K562 (cell line): Measurements from ENCODE around the gene NOTCH3. TPM values are rescaled to one million over a fixed set of nuclear protein-coding genes. Genes with fewer than 3 reads are reported as not detected.

Experiments used
- BCOR ChIP-seq: fragments of 450-650 bp; IDR thresholded peaks from 2 replicates; pipeline ENCODE4 v1.6.1; 2016
- CBX8 ChIP-seq: fragments of 200-600 bp; sonication (generic); IDR thresholded peaks from 2 replicates; pipeline ENCODE4 v1.6.1; 2012; ENCODE audit warnings: borderline replicate concordance, mixed run types, low read depth, mild to moderate bottlenecking, moderate library complexity, mixed read lengths, low read length, control low read depth, inconsistent platforms; ENCODE audit not compliant: poor library complexity, severe bottlenecking; ENCODE audit errors: extremely low read depth
- CREM ChIP-seq: IDR thresholded peaks from 2 replicates; pipeline ENCODE4 v1.6.1; 2014; ENCODE audit warnings: antibody characterized with exemption, low read depth
- HSF4 ChIP-seq: fragments of 250-450 bp; sonication (Bioruptor Pico); IDR thresholded peaks from 2 replicates; pipeline ENCODE4 v2.1.2; 2022; ENCODE audit warnings: mild to moderate bottlenecking, moderate library complexity, borderline replicate concordance
- KAT7 ChIP-seq: sonication (generic); formaldehyde crosslinking; IDR thresholded peaks from 2 replicates; pipeline ENCODE4 v1.8.0; 2022; ENCODE audit warnings: missing genetic modification reagents, mild to moderate bottlenecking, borderline replicate concordance
- MEF2A ChIP-seq: IDR thresholded peaks from 2 replicates; pipeline ENCODE4 v1.6.1; 2011; ENCODE audit warnings: low read depth, mild to moderate bottlenecking, low read length, moderate library complexity; ENCODE audit not compliant: control insufficient read depth
- MYBL2 ChIP-seq, 2 experiments: fragments of 450-650 bp in 1 of 2; sonication (generic) in 1 of 2; formaldehyde crosslinking in 1 of 2; IDR thresholded peaks; 2 replicates each; pipeline versions ENCODE4 v1.6.1 to v1.8.1; 2017 to 2022; ENCODE audit warnings: borderline replicate concordance in 1 of 2, inconsistent platforms in 1 of 2, low read depth in 1 of 2, mild to moderate bottlenecking in 1 of 2, missing genetic modification reagents in 1 of 2, moderate library complexity in 1 of 2
- NFE2 ChIP-seq: IDR thresholded peaks from 2 replicates; pipeline ENCODE4 v1.6.1; 2014; ENCODE audit warnings: antibody characterized with exemption, low read depth
- POLR2G ChIP-seq: fragments of 200-400 bp; formaldehyde crosslinking; IDR thresholded peaks from 2 replicates; pipeline ENCODE4 v1.6.1; 2017; ENCODE audit warnings: low read depth, mild to moderate bottlenecking, antibody characterized with exemption, low read length, moderate library complexity
- PRPF4 ChIP-seq: fragments of 200-400 bp; formaldehyde crosslinking; IDR thresholded peaks from one replicate; pipeline ENCODE4 v1.6.1; 2017; ENCODE audit warnings: low read length, low read depth, mild to moderate bottlenecking; ENCODE audit not compliant: insufficient read depth, poor library complexity, severe bottlenecking
- THRAP3 ChIP-seq: fragments of 450-650 bp; IDR thresholded peaks from 2 replicates; pipeline ENCODE4 v1.6.1; 2016; ENCODE audit warnings: mild to moderate bottlenecking, inconsistent platforms, borderline replicate concordance
- USF1 ChIP-seq: sonication (generic); formaldehyde crosslinking; IDR thresholded peaks from 2 replicates; pipeline ENCODE4 v1.9.0; 2022; ENCODE audit warnings: mild to moderate bottlenecking, missing genetic modification reagents
- ZKSCAN3 ChIP-seq: fragments of 250-450 bp; sonication (Bioruptor Pico); IDR thresholded peaks from 2 replicates; pipeline ENCODE4 v1.4.0; 2020
- ZNF3 ChIP-seq: fragments of 250-450 bp; sonication (Bioruptor Pico); IDR thresholded peaks from 2 replicates; pipeline ENCODE4 v1.5.0; 2021; ENCODE audit warnings: mild to moderate bottlenecking, moderate library complexity
- ZNF668 ChIP-seq: fragments of 250-450 bp; sonication (Bioruptor Pico); IDR thresholded peaks from 2 replicates; pipeline ENCODE4 v1.8.0; 2022; ENCODE audit warnings: mild to moderate bottlenecking, inconsistent platforms
- polyA plus RNA-seq, 8 experiments: library from polyadenylated mRNA; depleted of rRNA in 4 of 8; stranded (reverse) in 5 of 8; unstranded in 3 of 8; fragments of >200 nt; fragmentation: Nextera tagmentation in 2 of 8; fragmentation: Illumina TruSeq in 1 of 8; extraction: Ambion mirVana in 2 of 8; extraction: Trizol in 1 of 8; gene quantifications; 2 replicates each; pipeline versions ENCODE4 v1.2.1 to v1.2.3, GENCODE V29; 2011 to 2014; ENCODE audit warnings: inconsistent platforms in 1 of 8, missing spikeins in 1 of 8
- total RNA-seq, 7 experiments: library from RNA; depleted of rRNA in 6 of 7; stranded (reverse); fragments of >200 nt in 6 of 7; fragmentation: Illumina TruSeq in 2 of 7; extraction: Trizol in 2 of 7; gene quantifications; 2 replicates each; pipeline versions ENCODE4 v1.2.1 to v1.2.3, GENCODE V29; 2011 to 2021; ENCODE audit warnings: low replicate concordance in 1 of 7

The NOTCH3 gene
- total and polyA plus RNA-seq, 9 of the 15 experiments (the other 6 are each of a cell fraction or from before 2014, with no cell fraction given), result under 0.01 to 1.2 (median 0.16) TPM

DNA sequence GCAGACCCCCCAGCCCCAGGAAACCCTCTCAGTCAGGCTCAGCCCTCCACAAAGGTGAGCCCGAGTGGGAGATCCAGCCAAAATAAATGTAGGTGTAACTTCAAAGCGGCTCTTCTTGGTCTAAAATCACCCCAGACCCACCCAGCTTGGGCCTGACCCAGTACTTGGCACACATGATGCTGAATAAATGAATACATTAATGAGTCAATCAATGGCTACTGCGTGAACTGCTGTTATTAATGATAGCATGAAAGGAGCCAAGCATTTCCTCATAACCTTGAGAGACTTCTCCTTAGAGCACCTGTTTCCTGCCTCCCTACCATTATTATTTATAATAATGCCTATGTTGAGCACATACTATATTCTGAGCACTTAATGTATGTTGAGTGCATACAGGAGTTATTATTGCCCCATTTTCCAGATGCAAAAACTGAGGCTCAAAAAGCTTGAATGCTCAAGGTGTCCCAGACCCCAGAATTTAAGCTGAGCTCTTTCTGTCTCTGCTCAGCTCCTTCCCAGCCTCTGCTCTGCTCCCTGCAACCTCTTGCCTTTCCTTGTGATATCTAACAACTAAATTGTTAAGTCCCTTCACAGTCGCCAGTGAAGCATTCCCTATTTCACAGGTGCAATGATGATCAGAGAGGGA lies 4.3 kb downstream of the NOTCH3 start (continued):
- no peak for TF ChIP-seq THRAP3
- TF ChIP-seq CREM, result no peak
- TF ChIP-seq BCOR, result peak; percentile 87
- TF ChIP-seq ZNF668 (CRISPR knock-in tag), result no peak
- TF ChIP-seq MEF2A, result no peak
- peak; percentile 77; the same call in 1 of the 2 replicates for TF ChIP-seq ZNF3
- no peak for TF ChIP-seq HSF4
- TF ChIP-seq NFE2, result no peak
- TF ChIP-seq POLR2G, result no peak
- no peak for TF ChIP-seq MYBL2 (IDR thresholded peaks at IDR 0.05; ENCODE audit: low read depth)
- no peak for TF ChIP-seq MYBL2 (CRISPR knock-in tag; IDR thresholded peaks at IDR 0.05; ENCODE audit: borderline replicate concordance)
- TF ChIP-seq KAT7 (CRISPR knock-in tag), result no peak
- no peak for TF ChIP-seq PRPF4
- TF ChIP-seq ZKSCAN3 (CRISPR knock-in tag), result no peak
- TF ChIP-seq USF1 (CRISPR knock-in tag), result no peak
- TF ChIP-seq CBX8, result no peak
